ENCODE measurements around the gene SYTL4.

Gene SYTL4

GRCh38 chrX:100625985-100626491, 105.9 kb downstream of the SYTL4 start:
- H4K91ac ChIP-seq (ENCODE audit: low read depth, low read length), result no peak overlapping the region
- no peaks in the 10 kb centered on the region for H3K79me1 ChIP-seq (ENCODE audit: low read length)
- H3K4ac ChIP-seq (ENCODE audit: low read depth, low read length), result no peak overlapping the region
- no peak overlapping the region for H2BK120ac ChIP-seq (ENCODE audit: insufficient read depth, low read length, poor library complexity)
- no peaks in the 10 kb centered on the region for H3K27me3 ChIP-seq (ENCODE audit: insufficient read depth, low read length)
- no peak overlapping the region for H3K4me2 ChIP-seq (ENCODE audit: low read length)
- H3K9me3 ChIP-seq (ENCODE audit: insufficient read depth, low read depth, low read length), result no peaks in the 10 kb centered on the region
- H4K8ac ChIP-seq (ENCODE audit: low read depth, low read length), result no peak overlapping the region
- H3K36me3 ChIP-seq (ENCODE audit: control insufficient read depth in 1 of 2, insufficient read depth in 2 of 2, low read length in 2 of 2), result peaks cover 0 to 2% of the 10 kb centered on the region in 2 experiments
- no peaks in the 10 kb centered on the region for H3K79me2 ChIP-seq (ENCODE audit: control insufficient read depth, insufficient read depth, low read length, poor library complexity)
- H3K14ac ChIP-seq (ENCODE audit: low read length), result no peak overlapping the region
- no peak overlapping the region for H2AK5ac ChIP-seq (ENCODE audit: low read length)
- WGBS (ENCODE audit: extremely low coverage, insufficient coverage, insufficient read length), result no CpG with 5 or more reads among the region's 5 CpGs
- no peak overlapping the region for H3K23ac ChIP-seq (ENCODE audit: low read length)
- no peak overlapping the region for H3K9ac ChIP-seq (ENCODE audit: low read length)
- no peaks in the 10 kb centered on the region for H3K4me1 ChIP-seq (ENCODE audit: control insufficient read depth in 1 of 2, insufficient read depth in 2 of 2, low read length in 2 of 2)
- H3K27ac ChIP-seq (ENCODE audit: low read depth, low read length), result no peak overlapping the region
- no peak overlapping the region for H2AFZ ChIP-seq (ENCODE audit: insufficient read depth, low read length, poor library complexity)
- no peak overlapping the region for H3K4me3 ChIP-seq (ENCODE audit: low read depth, low read length)
- no peak overlapping the region for H2BK12ac ChIP-seq (ENCODE audit: low read length)
- H3K18ac ChIP-seq (ENCODE audit: low read length), result no peak overlapping the region
- no peak overlapping the region for H4K12ac ChIP-seq (ENCODE audit: low read depth, low read length)
- no peak for DNase-seq
- no peak overlapping the region for H2BK5ac ChIP-seq (ENCODE audit: low read depth, low read length, poor library complexity)

Data from trophoblast cell (in vitro differentiated cells and primary cell).